ENCODE results near the gene PPHLN1.

- TF ChIP-seq BACH1 (IDR thresholded peaks at IDR 0.05; ENCODE audit: low read length) (no peak), CTCF (IDR thresholded peaks at IDR 0.05; ENCODE audit: control extremely low read depth in 1 of 3, insufficient read depth in 1 of 3, low read depth in 1 of 3, low read length in 3 of 3) (no peak), SIN3A (conservative IDR thresholded peaks at IDR 0.05 in 1 of 2, IDR thresholded peaks at IDR 0.05 in 1 of 2; ENCODE audit: low read depth in 1 of 2, low read length in 2 of 2) (no peak), USF2 (IDR thresholded peaks at IDR 0.05; ENCODE audit: low read length) (no peak)
Observed at GRCh38 chr12:42445891-42446290, 119.9 kb downstream of the PPHLN1 start.

Measured in H1 (cell line).